CD4-positive, alpha-beta T cell (primary cell): ENCODE results near the gene TAF3. TPM values are rescaled to one million over a fixed set of nuclear protein-coding genes. Genes with fewer than 3 reads are reported as not detected.

Experiments
- ATAC-seq: fragments of 200-7000 bp; cut with Tn5 transposase; one replicate; pipeline ENCODE4 v1.10.0; 2022; ENCODE audit warnings: mild to moderate bottlenecking; ENCODE audit not compliant: poor library complexity
- CTCF ChIA-PET: fragments of 350-600 bp; sonication (Branson Sonifier 250); formaldehyde crosslinking; loops from one replicate; lab custom pipeline; 2021; ENCODE audit warnings: antibody characterized with exemption, inconsistent platforms; lab: Charles Lee
- POLR2A ChIA-PET: fragments of 350-600 bp; sonication (Branson Sonifier 250); formaldehyde crosslinking; loops from one replicate; lab custom pipeline; 2021; ENCODE audit warnings: antibody characterized with exemption, inconsistent platforms; lab: Charles Lee
- DNase-seq, 14 experiments: peaks; one replicate each; pipeline ENCODE4 v3.0.0-alpha.2; 2013 to 2020; ENCODE audit warnings: mixed read lengths in 2 of 14
- H3K27ac ChIP-seq, 2 donors: one replicate each; pipeline versions ENCODE4 v1.5.1 to v1.7.0; 2013; ENCODE audit warnings: low read length in 2 of 2, low read depth in 1 of 2, mild to moderate bottlenecking in 1 of 2
- H3K27me3 ChIP-seq, 2 experiments: 1 replicate in 1 of 2; 2 replicates in 1 of 2; pipeline versions ENCODE4 v1.6.1 to v1.7.0; 2013; ENCODE audit warnings: low read length in 2 of 2, control low read depth in 1 of 2, mild to moderate bottlenecking in 1 of 2, moderate library complexity in 1 of 2; ENCODE audit not compliant: insufficient read depth in 2 of 2, control insufficient read depth in 1 of 2
- H3K36me3 ChIP-seq: one replicate; pipeline ENCODE4 v1.6.1; 2013; ENCODE audit warnings: low read length, control low read depth; ENCODE audit not compliant: insufficient read depth
- H3K4me1 ChIP-seq: one replicate; pipeline ENCODE4 v1.6.1; 2013; ENCODE audit warnings: low read length, control low read depth; ENCODE audit not compliant: insufficient read depth
- H3K4me3 ChIP-seq: one replicate; pipeline ENCODE4 v1.5.1; 2013; ENCODE audit warnings: mild to moderate bottlenecking, low read length, moderate library complexity
- H3K9me3 ChIP-seq, 2 experiments: 1 replicate in 1 of 2; 2 replicates in 1 of 2; pipeline versions ENCODE4 v1.6.1 to v1.7.0; 2013; ENCODE audit warnings: low read length in 2 of 2, mild to moderate bottlenecking in 2 of 2, control low read depth in 1 of 2, moderate library complexity in 1 of 2; ENCODE audit not compliant: control insufficient read depth in 1 of 2, insufficient read depth in 1 of 2
- H3K27ac Mint-ChIP-seq: one replicate; pipeline ENCODE4 v1.8.0; 2020; ENCODE audit warnings: mixed read lengths
- H3K27me3 Mint-ChIP-seq: one replicate; pipeline ENCODE4 v1.8.0; 2021; ENCODE audit warnings: mixed read lengths
- H3K36me3 Mint-ChIP-seq: one replicate; pipeline ENCODE4 v1.8.0; 2021; ENCODE audit warnings: low read depth, mixed read lengths
- H3K4me1 Mint-ChIP-seq: one replicate; pipeline ENCODE4 v1.8.0; 2021; ENCODE audit warnings: low read depth, mixed read lengths
- H3K4me3 Mint-ChIP-seq: one replicate; pipeline ENCODE4 v1.8.0; 2020; ENCODE audit warnings: mild to moderate bottlenecking, mixed read lengths
- H3K9me3 Mint-ChIP-seq: one replicate; pipeline ENCODE4 v1.8.0; 2020; ENCODE audit warnings: mixed read lengths
- intact Hi-C, 2 experiments: fragments of 100-400 bp; cut with DNase I in 1 of 2; cut with micrococcal nuclease in 1 of 2; formaldehyde crosslinking; loops; one replicate each; pipeline versions ENCODE4 v1.15.1 to v1.9.0; 2023 to 2025; cut with DNase I, micrococcal nuclease
- total RNA-seq, 174 experiments: library from RNA in 2 of 174; stranded (reverse) in 2 of 174; gene quantifications; one replicate each; pipeline ENCODE4 v1.2.3 and lab custom pipeline; 2021 to 2026
- TF ChIP-seq, protein P1 (sequence below): fragments of 200-600 bp; IDR thresholded peaks from one replicate; pipeline ENCODE4 v1.8.0; 2022; ENCODE audit warnings: antibody characterized with exemption, mild to moderate bottlenecking

The TAF3 gene
- total RNA-seq, 2 experiments from 2014 or later, result 12.6 to 12.8 TPM

DNA sequence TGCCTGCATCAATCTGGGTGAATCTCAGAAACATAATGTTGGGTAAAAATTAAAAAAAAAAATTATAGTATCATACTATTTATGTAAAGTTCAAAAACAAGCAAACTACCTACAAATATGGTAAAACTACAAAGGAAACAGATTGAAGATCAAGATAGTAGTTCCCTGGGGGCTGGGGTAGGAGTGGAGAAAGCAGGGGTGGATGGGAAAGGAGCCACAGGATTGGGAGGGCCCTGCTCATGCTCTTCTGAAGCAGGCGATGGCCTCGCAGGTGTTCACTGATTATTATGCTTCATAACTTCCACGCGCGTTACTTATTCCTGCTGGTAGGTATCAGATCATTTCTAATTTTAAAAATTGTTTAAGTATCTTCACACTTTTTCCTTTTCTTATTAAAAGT, 140.1 kb downstream of the TAF3 start:
- H3K4me3 ChIP-seq, result no peak overlapping the region
- ChIA-PET POLR2A (no interaction called here), CTCF (no interaction called here)
- H3K9me3 Mint-ChIP-seq, result no peaks in the 10 kb centered on the region
- ATAC-seq (no peak), DNase-seq (no peak)
- H3K4me3 Mint-ChIP-seq, result no peak overlapping the region
- no peaks in the 10 kb centered on the region for H3K4me1 ChIP-seq
- peaks cover 13% of the 10 kb centered on the region for H3K4me1 Mint-ChIP-seq
- TF ChIP-seq, protein P1, sequence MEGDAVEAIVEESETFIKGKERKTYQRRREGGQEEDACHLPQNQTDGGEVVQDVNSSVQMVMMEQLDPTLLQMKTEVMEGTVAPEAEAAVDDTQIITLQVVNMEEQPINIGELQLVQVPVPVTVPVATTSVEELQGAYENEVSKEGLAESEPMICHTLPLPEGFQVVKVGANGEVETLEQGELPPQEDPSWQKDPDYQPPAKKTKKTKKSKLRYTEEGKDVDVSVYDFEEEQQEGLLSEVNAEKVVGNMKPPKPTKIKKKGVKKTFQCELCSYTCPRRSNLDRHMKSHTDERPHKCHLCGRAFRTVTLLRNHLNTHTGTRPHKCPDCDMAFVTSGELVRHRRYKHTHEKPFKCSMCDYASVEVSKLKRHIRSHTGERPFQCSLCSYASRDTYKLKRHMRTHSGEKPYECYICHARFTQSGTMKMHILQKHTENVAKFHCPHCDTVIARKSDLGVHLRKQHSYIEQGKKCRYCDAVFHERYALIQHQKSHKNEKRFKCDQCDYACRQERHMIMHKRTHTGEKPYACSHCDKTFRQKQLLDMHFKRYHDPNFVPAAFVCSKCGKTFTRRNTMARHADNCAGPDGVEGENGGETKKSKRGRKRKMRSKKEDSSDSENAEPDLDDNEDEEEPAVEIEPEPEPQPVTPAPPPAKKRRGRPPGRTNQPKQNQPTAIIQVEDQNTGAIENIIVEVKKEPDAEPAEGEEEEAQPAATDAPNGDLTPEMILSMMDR, result no peak
- H3K36me3 ChIP-seq, result no peaks in the 10 kb centered on the region
- H3K27me3 ChIP-seq, result no peaks in the 10 kb centered on the region
- no peaks in the 10 kb centered on the region for H3K27me3 Mint-ChIP-seq
- intact Hi-C loops, result no loop called here
- no peak overlapping the region for H3K27ac ChIP-seq
- no peak overlapping the region for H3K27ac Mint-ChIP-seq
- no peaks in the 10 kb centered on the region for H3K9me3 ChIP-seq
- H3K36me3 Mint-ChIP-seq, result peaks cover 8% of the 10 kb centered on the region

DNA sequence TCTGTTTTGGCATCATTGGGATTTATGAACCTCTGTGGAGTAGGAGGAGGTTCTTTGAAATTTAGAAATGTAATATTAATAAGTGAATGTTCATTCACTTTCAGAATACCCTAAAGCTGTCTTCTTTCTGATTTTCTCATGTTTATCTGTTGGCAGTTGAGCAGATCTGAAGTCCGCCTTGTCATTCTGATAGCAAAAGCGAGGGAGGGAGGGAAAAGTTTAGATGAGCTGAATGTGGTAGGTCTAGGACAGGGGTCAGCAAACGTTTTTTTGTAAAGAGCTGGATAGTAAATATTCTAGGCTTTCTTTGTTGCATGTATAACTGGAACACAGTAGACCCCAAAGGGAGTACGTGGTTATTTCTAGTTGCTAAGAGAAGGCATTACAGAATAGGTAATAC, 141.8 kb downstream of the TAF3 start:
- Histone ChIP-seq H3K9me3 (no peaks in the 10 kb centered on the region), H3K27ac (no peak overlapping the region), H3K36me3 (peaks cover 13% of the 10 kb centered on the region), H3K27me3 (no peaks in the 10 kb centered on the region), H3K4me1 (no peaks in the 10 kb centered on the region), H3K4me3 (no peak overlapping the region)
- Mint-ChIP-seq H3K4me1 (peaks cover 9% of the 10 kb centered on the region), H3K36me3 (peaks cover 8% of the 10 kb centered on the region), H3K27ac (no peak overlapping the region), H3K9me3 (no peaks in the 10 kb centered on the region), H3K27me3 (no peaks in the 10 kb centered on the region), H3K4me3 (no peak overlapping the region)
- POLR2A ChIA-PET, result interaction anchor here (1.2 kb wide), 1 partner anchor 24 kb away, joined by 4 read pairs; no protein-coding TSS in a partner anchor
- ATAC-seq (no peak), DNase-seq (no peak)
- TF ChIP-seq, protein P1, result no peak
- CTCF ChIA-PET, result no interaction called here
- intact Hi-C loops, result no loop called here

DNA sequence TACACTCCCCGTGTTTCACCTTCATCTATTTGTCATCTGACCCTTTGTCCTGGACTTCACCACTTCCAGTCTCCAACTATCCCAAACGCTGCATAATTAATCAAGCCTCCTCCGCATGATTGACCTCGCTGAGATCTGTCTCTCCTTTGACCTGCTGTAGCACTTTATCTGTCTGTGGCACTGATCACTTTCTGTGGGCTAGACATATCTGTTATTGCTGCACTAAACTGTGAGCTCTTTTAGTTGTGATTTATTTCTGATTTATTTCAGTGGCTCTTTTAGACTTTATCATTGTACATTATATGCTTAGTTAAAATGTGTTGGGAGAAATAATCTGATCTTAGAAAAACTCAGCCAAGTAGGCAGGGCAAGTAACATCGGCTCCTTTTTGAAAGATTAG, 144.3 kb downstream of the TAF3 start:
- peaks cover 19% of the 10 kb centered on the region for H3K36me3 Mint-ChIP-seq
- H3K27me3 ChIP-seq, result no peaks in the 10 kb centered on the region
- intact Hi-C loops, result no loop called here
- H3K4me3 Mint-ChIP-seq, result no peak overlapping the region
- ChIA-PET CTCF (no interaction called here), POLR2A (no interaction called here)
- H3K36me3 ChIP-seq, result peaks cover 13% of the 10 kb centered on the region
- ATAC-seq (no peak), DNase-seq (no peak)
- no peaks in the 10 kb centered on the region for H3K27me3 Mint-ChIP-seq
- no peaks in the 10 kb centered on the region for H3K9me3 ChIP-seq
- no peak overlapping the region for H3K27ac ChIP-seq
- H3K4me3 ChIP-seq, result no peak overlapping the region
- no peaks in the 10 kb centered on the region for H3K9me3 Mint-ChIP-seq
- no peaks in the 10 kb centered on the region for H3K4me1 Mint-ChIP-seq
- no peaks in the 10 kb centered on the region for H3K4me1 ChIP-seq
- TF ChIP-seq, protein P1, result no peak
- no peak overlapping the region for H3K27ac Mint-ChIP-seq
